ENCODE results near the gene TOMM40L.

GRCh38 chr1:161198194-161198896, 27.5 kb upstream of the TOMM40L start:
- TF ChIP-seq POLR2A (IDR thresholded peaks at IDR 0.05; ENCODE audit: low read length) (no peak), GATA1 (IDR thresholded peaks at IDR 0.05; ENCODE audit: low read depth, low read length) (no peak)

All from erythroblast (primary cell).